Right hindlimb (tissue), 1 donor: ENCODE results near the gene PTPRM.

ENCODE experiments used
- DNase-seq: peaks from one replicate; pipeline ENCODE4 v3.0.0-alpha.2; 2018

Gene PTPRM

GRCh38 chr18:8301427-8302172 lies 734.5 kb downstream of the PTPRM start:
- DNase-seq = no peak

GRCh38 chr18:8303151-8303755 lies 736.1 kb downstream of the PTPRM start:
- no peak for DNase-seq

GRCh38 chr18:8307960-8308359 lies 740.8 kb downstream of the PTPRM start:
- no peak for DNase-seq

GRCh38 chr18:8313043-8313442 lies 745.9 kb downstream of the PTPRM start:
- no peak for DNase-seq

- no peak for DNase-seq
These were observed 747.0 kb downstream of the PTPRM start for GRCh38 chr18:8314124-8314523.

- DNase-seq = no peak
These were observed 752.8 kb downstream of the PTPRM start for GRCh38 chr18:8319798-8320489.

GRCh38 chr18:8322486-8322885 lies 755.4 kb downstream of the PTPRM start:
- no peak for DNase-seq

- no peak for DNase-seq
These were observed 757.4 kb downstream of the PTPRM start for GRCh38 chr18:8324343-8325065.

GRCh38 chr18:8326763-8327394 lies 759.8 kb downstream of the PTPRM start:
- no peak for DNase-seq

- no peak for DNase-seq
These were observed 761.0 kb downstream of the PTPRM start for GRCh38 chr18:8328126-8328525.

GRCh38 chr18:8329186-8329771 lies 762.2 kb downstream of the PTPRM start:
- no peak for DNase-seq

GRCh38 chr18:8330575-8330974 lies 763.5 kb downstream of the PTPRM start:
- DNase-seq = no peak

- no peak for DNase-seq
These were observed 765.2 kb downstream of the PTPRM start for GRCh38 chr18:8332286-8332685.

GRCh38 chr18:8333961-8334360 lies 766.8 kb downstream of the PTPRM start:
- no peak for DNase-seq

GRCh38 chr18:8337211-8337610 lies 770.1 kb downstream of the PTPRM start:
- no peak for DNase-seq

- DNase-seq = no peak
These were observed 772.1 kb downstream of the PTPRM start for GRCh38 chr18:8339210-8339609.

GRCh38 chr18:8339952-8340351 lies 772.8 kb downstream of the PTPRM start:
- no peak for DNase-seq

GRCh38 chr18:8341481-8342230 lies 774.5 kb downstream of the PTPRM start:
- DNase-seq = no peak

GRCh38 chr18:8348051-8348720 lies 781.1 kb downstream of the PTPRM start:
- DNase-seq = no peak

GRCh38 chr18:8349608-8350323 lies 782.6 kb downstream of the PTPRM start:
- DNase-seq = no peak
